HL-60 (cell line): ENCODE data around the gene DMGDH.

Source experiments
- GABPA ChIP-seq: IDR thresholded peaks from 2 replicates; pipeline ENCODE4 v1.6.1; 2012; ENCODE audit warnings: low read depth
- POLR2AphosphoS5 ChIP-seq: IDR thresholded peaks from 2 replicates; pipeline ENCODE4 v1.6.1; 2012; ENCODE audit warnings: low read depth
- SPI1 ChIP-seq: IDR thresholded peaks from 2 replicates; pipeline ENCODE4 v1.6.1; 2012; ENCODE audit warnings: low read depth, mild to moderate bottlenecking, borderline replicate concordance
- TF ChIP-seq, protein P1 (sequence below): IDR thresholded peaks from one replicate; pipeline ENCODE4 v1.5.1; 2011; ENCODE audit warnings: low read length, control low read depth, inconsistent platforms; ENCODE audit not compliant: insufficient read depth

GRCh38 chr5:78989080-78989479 lies 80.4 kb downstream of the DMGDH start:
- TF ChIP-seq, protein P1, sequence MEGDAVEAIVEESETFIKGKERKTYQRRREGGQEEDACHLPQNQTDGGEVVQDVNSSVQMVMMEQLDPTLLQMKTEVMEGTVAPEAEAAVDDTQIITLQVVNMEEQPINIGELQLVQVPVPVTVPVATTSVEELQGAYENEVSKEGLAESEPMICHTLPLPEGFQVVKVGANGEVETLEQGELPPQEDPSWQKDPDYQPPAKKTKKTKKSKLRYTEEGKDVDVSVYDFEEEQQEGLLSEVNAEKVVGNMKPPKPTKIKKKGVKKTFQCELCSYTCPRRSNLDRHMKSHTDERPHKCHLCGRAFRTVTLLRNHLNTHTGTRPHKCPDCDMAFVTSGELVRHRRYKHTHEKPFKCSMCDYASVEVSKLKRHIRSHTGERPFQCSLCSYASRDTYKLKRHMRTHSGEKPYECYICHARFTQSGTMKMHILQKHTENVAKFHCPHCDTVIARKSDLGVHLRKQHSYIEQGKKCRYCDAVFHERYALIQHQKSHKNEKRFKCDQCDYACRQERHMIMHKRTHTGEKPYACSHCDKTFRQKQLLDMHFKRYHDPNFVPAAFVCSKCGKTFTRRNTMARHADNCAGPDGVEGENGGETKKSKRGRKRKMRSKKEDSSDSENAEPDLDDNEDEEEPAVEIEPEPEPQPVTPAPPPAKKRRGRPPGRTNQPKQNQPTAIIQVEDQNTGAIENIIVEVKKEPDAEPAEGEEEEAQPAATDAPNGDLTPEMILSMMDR = no peak
- no peak for TF ChIP-seq GABPA
- no peak for TF ChIP-seq POLR2AphosphoS5
- no peak for TF ChIP-seq SPI1
